Activated CD4-positive, CD25-positive, alpha-beta regulatory T cell treated with anti-CD3 and anti-CD28 coated beads, Interleukin-2, amount 50 U/mL, for 16 hours (primary cell): ENCODE data around the gene FARS2.

Experiments
- DNase-seq: peaks from one replicate; pipeline ENCODE4 v3.0.0-alpha.2; 2020; ENCODE audit warnings: low read depth, low spot score

Gene FARS2

GRCh38 chr6:5378331-5378730 lies 117.0 kb downstream of the FARS2 start:
- DNase-seq: no peak

GRCh38 chr6:5379647-5380242 lies 118.4 kb downstream of the FARS2 start:
- DNase-seq: no peak

GRCh38 chr6:5383856-5384255 lies 122.5 kb downstream of the FARS2 start:
- DNase-seq: no peak

- no peak for DNase-seq
Measured at GRCh38 chr6:5384276-5384675, 123.0 kb downstream of the FARS2 start.

GRCh38 chr6:5388326-5388725 lies 127.0 kb downstream of the FARS2 start:
- no peak for DNase-seq

GRCh38 chr6:5389086-5389745 lies 127.9 kb downstream of the FARS2 start:
- DNase-seq: no peak

GRCh38 chr6:5390177-5390576 lies 128.9 kb downstream of the FARS2 start:
- no peak for DNase-seq

- no peak for DNase-seq
Measured at GRCh38 chr6:5394280-5394679, 133.0 kb downstream of the FARS2 start.

- DNase-seq: no peak
Measured at GRCh38 chr6:5395719-5396118, 134.4 kb downstream of the FARS2 start.

- no peak for DNase-seq
Measured at GRCh38 chr6:5398530-5398929, 137.2 kb downstream of the FARS2 start.

- no peak for DNase-seq
Measured at GRCh38 chr6:5399391-5399790, 138.1 kb downstream of the FARS2 start.

GRCh38 chr6:5401845-5402738 lies 140.8 kb downstream of the FARS2 start:
- DNase-seq: no peak

GRCh38 chr6:5403076-5403475 lies 141.8 kb downstream of the FARS2 start:
- DNase-seq: no peak

GRCh38 chr6:5403609-5404008 lies 142.3 kb downstream of the FARS2 start:
- DNase-seq: no peak

GRCh38 chr6:5405976-5406375 lies 144.7 kb downstream of the FARS2 start:
- no peak for DNase-seq

GRCh38 chr6:5411414-5411813 lies 150.1 kb downstream of the FARS2 start:
- no peak for DNase-seq

GRCh38 chr6:5412017-5412416 lies 150.7 kb downstream of the FARS2 start:
- DNase-seq: no peak

GRCh38 chr6:5412663-5413062 lies 151.3 kb downstream of the FARS2 start:
- no peak for DNase-seq

- no peak for DNase-seq
Measured at GRCh38 chr6:5416250-5416649, 154.9 kb downstream of the FARS2 start.

- DNase-seq: no peak
Measured at GRCh38 chr6:5422321-5422915, 161.1 kb downstream of the FARS2 start.

GRCh38 chr6:5423251-5423650 lies 161.9 kb downstream of the FARS2 start:
- no peak for DNase-seq

- no peak for DNase-seq
Measured at GRCh38 chr6:5424726-5425125, 163.4 kb downstream of the FARS2 start.
